ENCODE results near the gene MYL6B. TPM values are rescaled to one million over a fixed set of nuclear protein-coding genes. Genes with fewer than 3 reads are reported as not detected.
A peak's percentile ranks its signal among the peaks of the same experiment; 100 is the strongest.
"Not testable (repeated sequence)": the region's sequence is repeated elsewhere in the genome, so short reads cannot be mapped to it uniquely, and the experiment has no call there.

MYL6B gene
- total and polyA plus RNA-seq, 7 experiments from 2014 or later, result 3.7 to 60.3 (median 6.7) TPM

DNA sequence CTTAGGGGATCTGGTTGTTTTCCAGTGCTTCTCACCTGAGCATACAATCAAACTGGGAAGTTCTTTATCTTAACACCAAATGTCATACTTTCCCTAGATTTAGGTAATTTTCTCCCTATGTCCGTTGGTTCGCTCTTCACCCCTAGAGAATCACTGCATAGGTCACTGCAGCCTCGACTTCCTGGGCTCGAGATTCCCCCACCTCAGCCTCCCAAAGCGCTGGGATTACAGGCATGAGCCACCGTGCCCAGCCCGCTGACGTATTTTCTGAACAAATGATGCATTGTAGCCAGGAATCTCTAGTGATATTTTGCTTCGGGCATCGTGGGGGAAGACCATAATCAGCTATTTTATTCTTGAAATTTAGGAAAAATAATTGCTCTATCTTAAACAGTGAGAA lies 37.1 kb upstream of the MYL6B start:
- peak overlapping the region; percentile 93 for H3K27ac ChIP-seq (ENCODE audit: low read depth, low read length)
- ATAC-seq (no peak), DNase-seq (no peak)
- H3K9me3 ChIP-seq (ENCODE audit: control insufficient read depth in 2 of 3, low read length in 3 of 3), result no peaks in the 10 kb centered on the region
- H3K36me3 ChIP-seq (ENCODE audit: control insufficient read depth in 2 of 3, insufficient read depth in 3 of 3, low read length in 3 of 3), result peaks cover 3 to 33% (median 9%) of the 10 kb centered on the region in 3 experiments
- intact Hi-C loops (cut with micrococcal nuclease), result loop anchor here (5.0 to 10.0 kb wide), 7 partner anchors 118 to 1627 kb away; partner anchors contain the start of genes BAZ2A (in 1 of the 2), MARS1 (in 1 of the 2), PTGES3 (in 1 of the 2) and SUOX (in 1 of the 2)
- CTCF ChIA-PET, result interaction anchor here (0.7 to 5.1 kb wide), 3 partner anchors 12 to 1270 kb away, joined by 3 to 44 read pairs (median 3); partner anchors contain the start of gene PA2G4
- Mint-ChIP-seq H3K27me3 (no peaks in the 10 kb centered on the region), H3K36me3 (peaks cover 12 to 44% (median 42%) of the 10 kb centered on the region in 5 donors), H3K27ac (peak overlapping the region; percentile 95 to 99 (median 98)), H3K4me1 (peaks cover 24 to 47% (median 32%) of the 10 kb centered on the region in 7 donors), H3K9me3 (peaks cover 0 to 5% (median 0%) of the 10 kb centered on the region in 11 donors), H3K4me3 (peak overlapping the region; percentile 87 to 100 (median 96))
- H3K27me3 ChIP-seq (ENCODE audit: control insufficient read depth in 2 of 2, insufficient read depth in 2 of 2, low read length in 2 of 2), result no peaks in the 10 kb centered on the region
- peaks cover 24 to 25% of the 10 kb centered on the region in 2 donors for H3K4me1 ChIP-seq (ENCODE audit: control insufficient read depth in 2 of 2, insufficient read depth in 2 of 2, low read length in 2 of 2)
- peak overlapping the region; percentile 95 for H3K4me3 ChIP-seq (ENCODE audit: low read length)
- POLR2A ChIA-PET, result interaction anchor here (0.6 to 7.6 kb wide), 14 partner anchors 11 to 377 kb away, joined by 3 to 230 read pairs (median 9); partner anchors contain the start of genes ESYT1, MYL6, PA2G4 and PYM1

DNA sequence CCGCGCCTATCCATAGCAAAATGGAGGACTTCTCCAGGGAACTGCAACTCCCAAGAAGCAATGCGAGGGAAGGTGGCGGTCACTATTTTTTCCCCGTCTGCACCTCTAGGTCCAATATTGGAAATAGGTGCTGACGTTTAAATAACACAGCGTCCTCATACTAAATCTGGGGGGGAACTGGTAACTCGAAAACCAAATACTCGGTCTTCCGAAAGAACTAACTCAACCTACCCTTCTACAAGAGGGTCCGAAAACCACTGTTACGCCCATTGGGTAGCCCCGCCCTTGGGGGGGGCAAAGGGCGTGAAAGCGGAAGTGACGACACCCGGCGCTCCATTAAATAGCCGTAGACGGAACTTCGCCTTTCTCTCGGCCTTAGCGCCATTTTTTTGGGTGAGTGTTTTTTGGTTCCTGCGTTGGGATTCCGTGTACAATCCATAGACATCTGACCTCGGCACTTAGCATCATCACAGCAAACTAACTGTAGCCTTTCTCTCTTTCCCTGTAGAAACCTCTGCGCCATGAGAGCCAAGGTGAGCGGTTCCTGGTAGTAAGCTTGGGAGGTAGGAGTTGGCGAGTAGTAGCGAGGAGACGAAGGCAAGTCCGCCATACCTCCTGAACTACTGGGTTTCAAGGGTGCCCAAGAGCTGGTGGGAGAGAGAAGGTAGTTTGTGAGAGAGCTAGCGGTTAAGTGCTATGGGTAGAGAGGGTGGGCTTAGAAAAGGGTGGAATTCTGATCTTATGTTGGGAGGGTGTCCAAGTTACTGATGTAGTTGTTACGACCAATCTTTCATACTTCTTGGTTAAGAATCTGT lies 35.9 kb upstream of the MYL6B start, which contains the start of gene RPL41:
TSS of gene RPL41 (plus strand) at position 367 of the 815 bp plus-strand sequence.
- POLR2A ChIA-PET, result interaction anchor here (0.6 to 7.6 kb wide), 31 partner anchors 8 to 389 kb away, joined by 3 to 230 read pairs (median 6); partner anchors contain the start of genes ANKRD52, CNPY2, COQ10A and ESYT1
- peak; percentile 63 for ATAC-seq

DNA sequence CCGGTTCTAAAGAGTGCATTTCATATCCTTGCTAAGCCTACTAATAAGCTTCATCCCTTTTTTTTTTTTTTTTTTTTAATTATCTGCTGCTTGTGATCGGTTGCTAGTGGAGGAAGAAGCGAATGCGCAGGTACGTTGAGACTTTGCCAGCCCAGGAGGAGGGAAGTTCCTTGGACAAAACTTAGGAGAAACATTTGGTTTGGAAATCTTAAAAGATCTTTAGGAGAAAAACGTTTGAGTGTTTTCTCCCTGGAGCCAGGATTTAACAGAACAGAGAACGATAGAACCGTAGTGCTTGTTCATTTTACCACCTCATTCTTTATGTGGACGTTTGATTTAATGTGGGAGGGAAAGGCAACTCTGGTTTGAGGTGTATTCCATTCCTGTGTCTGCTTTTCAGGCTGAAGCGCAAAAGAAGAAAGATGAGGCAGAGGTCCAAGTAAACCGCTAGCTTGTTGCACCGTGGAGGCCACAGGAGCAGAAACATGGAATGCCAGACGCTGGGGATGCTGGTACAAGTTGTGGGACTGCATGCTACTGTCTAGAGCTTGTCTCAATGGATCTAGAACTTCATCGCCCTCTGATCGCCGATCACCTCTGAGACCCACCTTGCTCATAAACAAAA lies 35.2 kb upstream of the MYL6B start:
- peak overlapping the region; percentile 93 for H3K27ac ChIP-seq (ENCODE audit: low read depth, low read length)
- CTCF ChIA-PET, result interaction anchor here (0.5 to 13.4 kb wide), 16 partner anchors 9 to 200 kb away, joined by 3 to 193 read pairs (median 4); partner anchors contain the start of genes ANKRD52, ESYT1, PA2G4 and RNF41
- H3K4me3 ChIP-seq (ENCODE audit: low read length), result peak overlapping the region; percentile 95

More for the DNA sequence above, 35.9 kb upstream of the MYL6B start, which contains the start of gene RPL41:
- H3K36me3 ChIP-seq (ENCODE audit: control insufficient read depth in 2 of 3, insufficient read depth in 3 of 3, low read length in 3 of 3), result peaks cover 0 to 33% (median 3%) of the 10 kb centered on the region in 3 experiments
- H3K9me3 Mint-ChIP-seq, result peaks cover 0 to 5% (median 0%) of the 10 kb centered on the region in 11 donors
- peak within 1 kb of the TSS; percentile 95 to 99 (median 98) for H3K27ac Mint-ChIP-seq
- H3K27me3 ChIP-seq (ENCODE audit: control insufficient read depth in 2 of 2, insufficient read depth in 2 of 2, low read length in 2 of 2), result no peaks in the 10 kb centered on the region
- intact Hi-C loops (cut with micrococcal nuclease), result loop anchor here (1.0 to 10.0 kb wide), 14 partner anchors 12 to 1836 kb away; partner anchors contain the start of genes PA2G4 (in 2 of the 2), BAZ2A (in 1 of the 2), CBX5 (in 1 of the 2) and CS (in 1 of the 2)
- peak within 1 kb of the TSS; percentile 87 to 100 (median 96) for H3K4me3 Mint-ChIP-seq
- peak; percentile 85 to 97 (median 96) for DNase-seq
- H3K27ac ChIP-seq (ENCODE audit: low read depth, low read length), result peak within 1 kb of the TSS; percentile 93
- peaks cover 7 to 39% (median 32%) of the 10 kb centered on the region in 5 donors for H3K36me3 Mint-ChIP-seq
- no peaks in the 10 kb centered on the region for H3K9me3 ChIP-seq (ENCODE audit: control insufficient read depth in 2 of 3, low read length in 3 of 3)
- peaks cover 24 to 25% of the 10 kb centered on the region in 2 donors for H3K4me1 ChIP-seq (ENCODE audit: control insufficient read depth in 2 of 2, insufficient read depth in 2 of 2, low read length in 2 of 2)
- CTCF ChIA-PET, result interaction anchor here (0.5 to 13.4 kb wide), 13 partner anchors 9 to 1269 kb away, joined by 3 to 193 read pairs (median 4); partner anchors contain the start of genes ESYT1, PA2G4, RNF41 and SMARCC2
- no peaks in the 10 kb centered on the region for H3K27me3 Mint-ChIP-seq
- H3K4me1 Mint-ChIP-seq, result peaks cover 24 to 47% (median 34%) of the 10 kb centered on the region in 7 donors
- H3K4me3 ChIP-seq (ENCODE audit: low read length), result peak within 1 kb of the TSS; percentile 95

DNA sequence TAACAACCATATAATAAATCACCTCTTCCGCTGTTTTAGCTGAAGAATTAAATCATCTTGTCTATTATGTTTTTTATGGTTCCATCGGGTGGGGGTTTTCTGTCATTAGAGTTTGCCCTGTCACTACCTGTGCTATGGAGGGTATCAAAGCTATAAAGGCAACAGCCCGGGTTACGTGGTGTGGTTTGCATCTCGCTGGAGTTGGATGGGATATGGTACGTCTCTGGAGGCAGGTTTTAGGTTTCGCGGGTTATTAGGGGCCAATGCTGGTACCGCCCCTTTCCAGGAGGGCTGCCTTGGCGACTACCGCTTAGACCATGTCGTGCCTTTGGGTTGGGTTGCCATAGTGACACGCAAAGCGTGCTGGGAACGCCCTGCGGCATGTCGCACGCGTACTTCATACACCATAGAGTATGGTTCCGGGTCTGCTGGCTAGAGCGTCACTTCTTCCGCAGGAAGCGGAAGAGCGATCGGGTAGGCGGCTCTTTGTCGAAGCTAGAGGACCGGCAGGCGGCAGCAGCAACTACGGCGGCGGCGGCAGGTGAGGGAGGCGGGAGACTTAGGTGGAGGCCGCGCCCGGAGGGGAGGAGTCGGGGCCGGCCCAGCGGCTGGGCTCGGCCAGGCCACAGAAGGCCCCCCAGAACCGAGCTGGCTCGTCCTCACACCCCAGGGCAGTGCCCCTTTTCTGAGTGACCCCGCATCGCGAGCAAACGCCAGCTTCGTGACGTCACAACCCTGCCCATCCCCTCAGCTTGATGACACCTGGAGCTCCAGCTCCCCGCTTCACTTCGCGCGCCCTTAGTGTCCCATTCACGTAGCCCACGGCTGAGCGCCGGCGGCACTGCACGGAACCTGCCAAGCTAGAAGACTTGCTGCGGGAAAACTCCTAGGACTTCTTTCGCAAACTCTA lies 34.4 kb upstream of the MYL6B start, which contains the start of gene ZC3H10:
TSS of gene ZC3H10 (plus strand) at position 489 of the 910 bp plus-strand sequence. CDS start 2,297 bp downstream, outside the sequence.
- peak; percentile 89 for ATAC-seq
- Mint-ChIP-seq H3K27ac (peak within 1 kb of the TSS; percentile 95 to 99 (median 98)), H3K4me3 (peak within 1 kb of the TSS; percentile 87 to 100 (median 96)), H3K4me1 (peaks cover 24 to 47% (median 34%) of the 10 kb centered on the region in 7 donors), H3K27me3 (no peaks in the 10 kb centered on the region), H3K36me3 (peaks cover 7 to 31% (median 27%) of the 10 kb centered on the region in 5 donors), H3K9me3 (peaks cover 0 to 5% (median 0%) of the 10 kb centered on the region in 11 donors)
- ChIA-PET CTCF (interaction anchor here (0.5 to 13.4 kb wide), 28 partner anchors 8 to 1639 kb away, joined by 3 to 193 read pairs (median 4); partner anchors contain the start of genes ANKRD52, ESYT1, MYL6 and PA2G4), POLR2A (interaction anchor here (0.5 to 7.6 kb wide), 48 partner anchors 10 to 1619 kb away, joined by 3 to 230 read pairs (median 4); partner anchors contain the start of genes ANKRD52, CNPY2, ESYT1 and GDF11)
- intact Hi-C loops (cut with micrococcal nuclease), result loop anchor here (1.0 to 10.0 kb wide), 32 partner anchors 8 to 1837 kb away; partner anchors contain the start of genes COQ10A (in 2 of the 2), MYL6 (in 2 of the 2), MYL6B (in 2 of the 2) and RPS26 (in 2 of the 2)
- no peaks in the 10 kb centered on the region for H3K9me3 ChIP-seq (ENCODE audit: control insufficient read depth in 2 of 3, low read length in 3 of 3)
- H3K36me3 ChIP-seq (ENCODE audit: control insufficient read depth in 2 of 3, insufficient read depth in 3 of 3, low read length in 3 of 3), result peaks cover 0 to 27% (median 0%) of the 10 kb centered on the region in 3 experiments
- DNase-seq, result peak; percentile 80 to 99 (median 96)
- H3K4me3 ChIP-seq (ENCODE audit: low read length), result peak within 1 kb of the TSS; percentile 95
- H3K27ac ChIP-seq (ENCODE audit: low read depth, low read length), result peak within 1 kb of the TSS; percentile 93
- peaks cover 24 to 25% of the 10 kb centered on the region in 2 donors for H3K4me1 ChIP-seq (ENCODE audit: control insufficient read depth in 2 of 2, insufficient read depth in 2 of 2, low read length in 2 of 2)
- H3K27me3 ChIP-seq (ENCODE audit: control insufficient read depth in 2 of 2, insufficient read depth in 2 of 2, low read length in 2 of 2), result no peaks in the 10 kb centered on the region

More for the DNA sequence above, 35.2 kb upstream of the MYL6B start:
- ATAC-seq; H3K9me3 ChIP-seq (ENCODE audit: control insufficient read depth in 2 of 3, low read length in 3 of 3); H3K27me3 ChIP-seq (ENCODE audit: control insufficient read depth in 2 of 2, insufficient read depth in 2 of 2, low read length in 2 of 2); H3K9me3 Mint-ChIP-seq; H3K27me3 Mint-ChIP-seq: not testable (repeated sequence)
- H3K4me3 Mint-ChIP-seq, result peak overlapping the region; percentile 87 to 100 (median 96)
- POLR2A ChIA-PET, result interaction anchor here (0.6 to 7.6 kb wide), 37 partner anchors 8 to 389 kb away, joined by 3 to 230 read pairs (median 5); partner anchors contain the start of genes ANKRD52, CNPY2, ESYT1 and GDF11
- intact Hi-C loops (cut with micrococcal nuclease), result loop anchor here (2.0 to 10.0 kb wide), 10 partner anchors 120 to 1836 kb away; partner anchors contain the start of genes BAZ2A (in 1 of the 2), CBX5 (in 1 of the 2), HNRNPA1 (in 1 of the 2) and MARS1 (in 1 of the 2)
- Histone ChIP-seq H3K4me1 (ENCODE audit: control insufficient read depth in 2 of 2, insufficient read depth in 2 of 2, low read length in 2 of 2) (peaks cover 24 to 25% of the 10 kb centered on the region in 2 donors), H3K36me3 (ENCODE audit: control insufficient read depth in 2 of 3, insufficient read depth in 3 of 3, low read length in 3 of 3) (peaks cover 0 to 33% (median 0%) of the 10 kb centered on the region in 3 experiments)
- DNase-seq, result peak in 2 of 9 donors; percentile 33 to 34
- peaks cover 24 to 47% (median 34%) of the 10 kb centered on the region in 7 donors for H3K4me1 Mint-ChIP-seq
- peak overlapping the region; percentile 95 to 99 (median 98) for H3K27ac Mint-ChIP-seq
- peaks cover 7 to 36% (median 30%) of the 10 kb centered on the region in 5 donors for H3K36me3 Mint-ChIP-seq
